Smooth muscle cell (in vitro differentiated cells): ENCODE measurements around the gene DEAF1. TPM values are rescaled to one million over a fixed set of nuclear protein-coding genes. Genes with fewer than 3 reads are reported as not detected.

Experiments used
- DNase-seq: peaks from one replicate; lab custom pipeline; 2025; ENCODE audit not compliant: unreplicated experiment; lab: John Stamatoyannopoulos, UW
- H2AFZ ChIP-seq: fragments of 200-600 bp; sonication (generic); 2 replicates; pipeline ENCODE4 v1.6.0; 2016; ENCODE audit warnings: antibody characterized with exemption, low read depth, mild to moderate bottlenecking
- H3F3A ChIP-seq: fragments of 200-600 bp; sonication (generic); 2 replicates; pipeline ENCODE4 v1.6.0; 2017; ENCODE audit warnings: antibody characterized with exemption, low read depth
- H3K27ac ChIP-seq: fragments of 200-600 bp; sonication (generic); 2 replicates; pipeline ENCODE4 v1.5.1; 2016; ENCODE audit warnings: low read depth, mild to moderate bottlenecking
- H3K27me3 ChIP-seq: fragments of 200-600 bp; sonication (generic); 2 replicates; pipeline ENCODE4 v1.6.1; 2016; ENCODE audit warnings: low read depth, mild to moderate bottlenecking
- H3K36me3 ChIP-seq: fragments of 200-600 bp; sonication (generic); 2 replicates; pipeline ENCODE4 v1.5.1; 2016; ENCODE audit warnings: low read depth
- H3K4me1 ChIP-seq: fragments of 200-600 bp; sonication (generic); 2 replicates; pipeline ENCODE4 v1.5.1; 2016; ENCODE audit warnings: low read depth
- H3K4me2 ChIP-seq: fragments of 200-600 bp; sonication (generic); 2 replicates; pipeline ENCODE4 v1.6.0; 2016; ENCODE audit warnings: mild to moderate bottlenecking
- H3K4me3 ChIP-seq: fragments of 200-600 bp; sonication (generic); 2 replicates; pipeline ENCODE4 v1.5.1; 2016; ENCODE audit warnings: mild to moderate bottlenecking
- H3K79me2 ChIP-seq: fragments of 200-600 bp; sonication (generic); 2 replicates; pipeline ENCODE4 v1.6.0; 2016; ENCODE audit warnings: low read depth, mild to moderate bottlenecking
- H3K9ac ChIP-seq: fragments of 200-600 bp; sonication (generic); 2 replicates; pipeline ENCODE4 v1.6.0; 2016; ENCODE audit warnings: low read depth
- H3K9me3 ChIP-seq: fragments of 200-600 bp; sonication (generic); replicated peaks from 2 replicates; pipeline ENCODE4 v1.5.1; 2016; ENCODE audit warnings: low read depth
- H4K20me1 ChIP-seq: fragments of 200-600 bp; sonication (generic); 2 replicates; pipeline ENCODE4 v1.6.0; 2016; ENCODE audit warnings: low read depth
- CTCF ChIP-seq: fragments of 200-600 bp; sonication (generic); IDR thresholded peaks from 2 replicates; pipeline ENCODE4 v1.5.1; 2017; ENCODE audit warnings: borderline replicate concordance, mild to moderate bottlenecking, antibody characterized with exemption; ENCODE audit not compliant: insufficient read depth, poor library complexity, severe bottlenecking
- WGBS: methylation state at CpG from one replicate; pipeline ENCODE4 v1.1.7; 2016; ENCODE audit warnings: low lambda C conversion rate; 5-methylcytosine and 5-hydroxymethylcytosine counted together
- polyA plus RNA-seq: library from polyadenylated mRNA; unstranded; fragments of >200 nt; fragmentation: Nextera tagmentation; extraction: Ambion mirVana; gene quantifications from 2 replicates; pipeline ENCODE4 v1.2.1, GENCODE V29; 2016
- total RNA-seq: library from RNA; depleted of rRNA; stranded (reverse); fragments of >200 nt; gene quantifications from 2 replicates; pipeline ENCODE4 v1.2.3, GENCODE V29; 2014

The DEAF1 gene
- total and polyA plus RNA-seq, 2 experiments from 2014 or later = 18.7 to 39.2 TPM

GRCh38 chr11:621838-622237 lies 73.2 kb downstream of the DEAF1 start:
- no peak overlapping the region for H3K4me2 ChIP-seq
- no peaks in the 10 kb centered on the region for H3K4me1 ChIP-seq
- H3K4me3 ChIP-seq = no peak overlapping the region
- no peak overlapping the region for H3K27ac ChIP-seq
- H3K36me3 ChIP-seq = no peaks in the 10 kb centered on the region
- no peak overlapping the region for H2AFZ ChIP-seq
- H3K27me3 ChIP-seq = no peaks in the 10 kb centered on the region
- H3K9me3 ChIP-seq = no peaks in the 10 kb centered on the region
- no peaks in the 10 kb centered on the region for H3K79me2 ChIP-seq
- H3F3A ChIP-seq = no peaks in the 10 kb centered on the region
- no peak overlapping the region for H3K9ac ChIP-seq
- no peak for TF ChIP-seq CTCF
- peaks cover 45% of the 10 kb centered on the region for H4K20me1 ChIP-seq
- DNase-seq = no peak
- 95% methylated on average over 21 of the region's 27 CpGs for WGBS

GRCh38 chr11:620935-621814 lies 73.8 kb downstream of the DEAF1 start:
- Histone ChIP-seq H3K9me3 (no peaks in the 10 kb centered on the region), H2AFZ (no peak overlapping the region), H3K4me3 (no peak overlapping the region), H3K27ac (no peak overlapping the region), H4K20me1 (peaks cover 40% of the 10 kb centered on the region), H3K9ac (no peak overlapping the region), H3F3A (no peaks in the 10 kb centered on the region), H3K4me2 (no peak overlapping the region), H3K27me3 (no peaks in the 10 kb centered on the region), H3K4me1 (peaks cover 1% of the 10 kb centered on the region), H3K79me2 (no peaks in the 10 kb centered on the region), H3K36me3 (no peaks in the 10 kb centered on the region)
- no peak for DNase-seq
- WGBS = 90% methylated on average over 28 of the region's 45 CpGs
- TF ChIP-seq CTCF = no peak

GRCh38 chr11:620201-620600 lies 74.8 kb downstream of the DEAF1 start:
- WGBS = 97% methylated on average over 6 of the region's 13 CpGs
- Histone ChIP-seq H2AFZ (no peak overlapping the region), H3K27ac (no peak overlapping the region), H3K9ac (no peak overlapping the region), H3K27me3 (no peaks in the 10 kb centered on the region), H3K36me3 (no peaks in the 10 kb centered on the region), H3K4me2 (no peak overlapping the region), H3K4me3 (no peak overlapping the region), H3K9me3 (no peaks in the 10 kb centered on the region), H4K20me1 (peaks cover 34% of the 10 kb centered on the region), H3K79me2 (no peaks in the 10 kb centered on the region), H3F3A (no peaks in the 10 kb centered on the region), H3K4me1 (peaks cover 5% of the 10 kb centered on the region)
- DNase-seq = no peak
- TF ChIP-seq CTCF = no peak
